RWPE2 (cell line): Measurements from ENCODE around the gene GNPDA2.

Experiments used
- ATAC-seq: fragments of 200-7000 bp; cut with Tn5 transposase; 3 replicates; pipeline ENCODE4 v1.9.1; 2021; ENCODE audit warnings: low read depth
- DNase-seq: peaks from one replicate; pipeline ENCODE4 v3.0.0-alpha.2; 2020; ENCODE audit warnings: low spot score
- H3K27ac ChIP-seq: fragments of 450-650 bp; 2 replicates; pipeline ENCODE4 v1.5.1; 2017; ENCODE audit warnings: mild to moderate bottlenecking; ENCODE audit not compliant: poor library complexity, severe bottlenecking
- H3K27me3 ChIP-seq: fragments of 250-450 bp; sonication (Bioruptor Pico); 2 replicates; pipeline ENCODE4 v1.5.1; 2021; ENCODE audit warnings: mild to moderate bottlenecking, moderate library complexity; ENCODE audit not compliant: insufficient read depth, poor library complexity, severe bottlenecking
- H3K36me3 ChIP-seq: fragments of 250-450 bp; sonication (Bioruptor Pico); 2 replicates; pipeline ENCODE4 v1.5.1; 2020; ENCODE audit warnings: low read depth, mild to moderate bottlenecking, moderate library complexity
- H3K4me1 ChIP-seq: fragments of 250-450 bp; sonication (Bioruptor Pico); 2 replicates; pipeline ENCODE4 v1.5.1; 2021; ENCODE audit warnings: mild to moderate bottlenecking, moderate library complexity; ENCODE audit not compliant: insufficient read depth, poor library complexity, severe bottlenecking
- H3K4me3 ChIP-seq: fragments of 250-450 bp; sonication (Bioruptor Pico); 2 replicates; pipeline ENCODE4 v1.5.1; 2021; ENCODE audit warnings: mild to moderate bottlenecking, moderate library complexity; ENCODE audit not compliant: severe bottlenecking
- H3K9me3 ChIP-seq: fragments of 250-450 bp; sonication (Bioruptor Pico); 2 replicates; pipeline ENCODE4 v1.5.1; 2021; ENCODE audit warnings: mild to moderate bottlenecking, moderate library complexity; ENCODE audit not compliant: severe bottlenecking
- CTCF ChIP-seq: fragments of 450-650 bp; IDR thresholded peaks from one replicate; pipeline ENCODE4 v1.5.1; 2017; ENCODE audit warnings: mild to moderate bottlenecking, moderate library complexity; ENCODE audit not compliant: poor library complexity, severe bottlenecking

GNPDA2 gene

GRCh38 chr4:44722001-44722400, 4.4 kb downstream of the GNPDA2 start:
- H3K36me3 ChIP-seq = peaks cover 13% of the 10 kb centered on the region; the same call in 1 of the 2 replicates
- no peaks in the 10 kb centered on the region for H3K27me3 ChIP-seq
- no peak for TF ChIP-seq CTCF
- peaks cover 27% of the 10 kb centered on the region for H3K4me1 ChIP-seq
- ATAC-seq (peak; percentile 47), DNase-seq (no peak)
- no peak overlapping the region for H3K4me3 ChIP-seq
- H3K27ac ChIP-seq = peak overlapping the region; percentile 16
- no peaks in the 10 kb centered on the region for H3K9me3 ChIP-seq

GRCh38 chr4:44720371-44720770, 6.0 kb downstream of the GNPDA2 start:
- ATAC-seq = no peak
- peaks cover 27% of the 10 kb centered on the region for H3K36me3 ChIP-seq
- DNase-seq = no peak
- no peaks in the 10 kb centered on the region for H3K9me3 ChIP-seq
- H3K4me3 ChIP-seq = no peak overlapping the region
- no peak overlapping the region for H3K27ac ChIP-seq
- TF ChIP-seq CTCF = no peak
- H3K4me1 ChIP-seq = peaks cover 27% of the 10 kb centered on the region
- H3K27me3 ChIP-seq = no peaks in the 10 kb centered on the region

GRCh38 chr4:44716597-44716996, 9.8 kb downstream of the GNPDA2 start:
- Histone ChIP-seq H3K27me3 (no peaks in the 10 kb centered on the region), H3K27ac (no peak overlapping the region), H3K36me3 (peaks cover 37% of the 10 kb centered on the region), H3K4me1 (peaks cover 3% of the 10 kb centered on the region), H3K4me3 (no peak overlapping the region), H3K9me3 (no peaks in the 10 kb centered on the region)
- no peak for TF ChIP-seq CTCF
- DNase-seq = no peak
- no peak for ATAC-seq

GRCh38 chr4:44713125-44713524, 13.2 kb downstream of the GNPDA2 start:
- no peak for ATAC-seq

More at GRCh38 chr4:44713125-44713524, 13.2 kb downstream of the GNPDA2 start:
- Histone ChIP-seq H3K9me3 (no peaks in the 10 kb centered on the region), H3K36me3 (peaks cover 56% of the 10 kb centered on the region), H3K27me3 (no peaks in the 10 kb centered on the region), H3K4me1 (no peaks in the 10 kb centered on the region), H3K27ac (no peak overlapping the region), H3K4me3 (no peak overlapping the region)
- no peak for DNase-seq
- TF ChIP-seq CTCF = no peak
